ENCODE results near the gene STK32C. TPM values are rescaled to one million over a fixed set of nuclear protein-coding genes. Genes with fewer than 3 reads are reported as not detected.

STK32C gene
- total RNA-seq, 1 experiment from 2014 or later: 36.6 TPM

- Histone ChIP-seq H3K36me3 (no peaks in the 10 kb centered on the region), H3K4me3 (no peak overlapping the region), H3K27me3 (no peaks in the 10 kb centered on the region), H3K9me3 (no peaks in the 10 kb centered on the region)
- DNase-seq: no peak
Measured at GRCh38 chr10:132282667-132283603, 24.8 kb downstream of the STK32C start.

DNA sequence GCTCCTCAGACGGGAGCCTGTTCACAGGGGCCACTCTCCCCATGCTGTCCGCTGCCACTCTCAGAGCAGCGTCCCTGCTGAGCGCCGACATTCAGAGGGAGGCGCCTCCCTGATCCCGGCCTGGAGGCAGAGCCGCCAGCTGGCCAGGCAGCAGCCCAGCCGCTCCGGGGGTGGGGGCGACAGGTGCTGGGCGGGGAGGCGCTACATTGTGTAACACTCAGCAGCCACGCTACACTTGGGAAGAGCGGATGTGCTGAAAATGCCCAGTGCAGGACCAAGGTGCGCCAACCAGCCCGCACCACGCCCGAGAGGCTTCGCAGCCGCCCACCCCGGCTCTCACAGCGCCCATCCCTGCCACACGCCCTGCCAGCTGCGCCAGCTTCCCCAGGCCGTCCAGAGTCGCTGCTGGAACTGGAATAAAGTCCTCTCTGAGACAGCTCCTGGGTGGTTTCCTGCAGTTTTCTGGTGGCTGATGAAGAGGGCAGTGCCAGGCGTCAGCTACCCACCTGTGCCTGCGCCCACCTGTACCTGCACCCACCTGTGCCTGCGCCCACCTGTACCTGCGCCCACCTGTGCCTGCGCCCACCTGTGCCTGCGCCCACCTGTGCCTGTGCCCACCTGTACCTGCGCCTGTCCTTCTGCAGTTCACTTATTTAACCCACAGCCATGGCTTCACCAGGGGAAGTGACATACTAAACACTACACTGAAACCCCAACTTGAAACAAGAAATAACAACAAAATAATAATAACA, 25.7 kb downstream of the STK32C start:
- DNase-seq: no peak
- Histone ChIP-seq H3K9me3 (no peaks in the 10 kb centered on the region), H3K27me3 (no peaks in the 10 kb centered on the region), H3K4me3 (no peak overlapping the region), H3K36me3 (no peaks in the 10 kb centered on the region)

DNA sequence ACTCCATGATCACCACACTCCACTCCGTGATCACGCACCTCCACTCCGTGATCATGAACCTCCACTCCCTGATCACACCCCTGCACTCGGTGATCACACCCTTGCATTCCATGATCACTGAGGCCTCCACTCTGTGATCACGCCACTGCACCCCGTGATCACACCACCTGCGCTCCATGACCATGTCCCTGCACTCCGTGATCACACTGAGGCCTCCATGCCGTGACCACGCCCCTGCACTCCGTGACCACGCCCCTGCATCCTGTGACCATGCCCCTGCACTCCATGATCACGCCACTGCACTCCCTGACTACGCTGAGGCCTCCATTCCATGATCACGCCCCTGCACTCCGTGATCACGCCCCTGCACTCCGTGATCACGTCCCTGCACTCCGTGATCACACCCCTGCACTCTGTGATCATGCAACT, 27.1 kb downstream of the STK32C start:
- Histone ChIP-seq H3K36me3 (no peaks in the 10 kb centered on the region), H3K27me3 (no peaks in the 10 kb centered on the region), H3K4me3 (no peak overlapping the region), H3K9me3 (no peaks in the 10 kb centered on the region)
- no peak for DNase-seq

- no peak for DNase-seq
- H3K9me3 ChIP-seq: no peaks in the 10 kb centered on the region
- H3K36me3 ChIP-seq: no peaks in the 10 kb centered on the region
- H3K27me3 ChIP-seq: no peaks in the 10 kb centered on the region
- no peak overlapping the region for H3K4me3 ChIP-seq
Measured at GRCh38 chr10:132279873-132280645, 27.7 kb downstream of the STK32C start.

DNA sequence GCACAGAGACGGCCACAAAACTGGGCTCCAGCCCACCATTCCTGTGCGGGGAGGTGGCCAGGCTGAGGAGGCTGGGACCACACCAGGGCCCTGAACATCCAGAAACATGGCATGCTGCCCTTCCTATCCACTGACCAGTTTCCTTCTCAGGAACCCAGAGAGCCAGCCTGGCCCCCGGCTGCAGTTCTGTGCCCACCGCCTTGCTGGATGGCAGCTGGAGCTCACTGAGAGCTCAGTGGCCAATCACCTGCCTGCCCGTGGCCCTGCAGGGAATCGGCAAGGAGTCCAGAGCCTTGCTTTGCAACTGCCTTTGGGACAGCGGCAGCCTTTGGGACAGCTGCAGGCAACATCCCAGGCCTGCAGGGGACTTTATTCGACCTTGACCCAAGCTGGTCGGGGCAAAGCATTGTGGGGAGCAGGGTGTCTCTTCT, 30.4 kb downstream of the STK32C start:
- no peak for DNase-seq
- no peaks in the 10 kb centered on the region for H3K27me3 ChIP-seq
- no peaks in the 10 kb centered on the region for H3K36me3 ChIP-seq
- no peaks in the 10 kb centered on the region for H3K9me3 ChIP-seq
- H3K4me3 ChIP-seq: no peak overlapping the region

DNA sequence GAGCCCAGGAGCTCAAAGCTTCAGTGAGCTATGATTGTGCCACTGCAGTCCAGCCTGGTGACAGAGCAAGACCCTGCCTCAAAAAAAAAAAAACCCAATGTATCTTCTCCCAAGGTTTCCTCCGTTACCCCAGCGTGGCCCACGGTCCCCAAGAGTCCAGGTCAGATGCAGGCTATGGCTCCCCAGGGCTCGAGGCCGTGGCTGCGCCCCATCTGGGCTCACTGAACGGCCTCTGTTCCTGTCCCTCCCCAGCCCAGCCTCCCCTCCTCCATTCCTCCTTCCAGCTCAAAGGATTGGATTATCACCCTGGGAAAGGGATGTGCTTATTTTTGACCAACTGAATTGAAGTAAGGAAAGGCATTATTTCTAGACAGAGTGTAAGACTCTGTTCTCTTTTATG, 31.0 kb downstream of the STK32C start:
- no peaks in the 10 kb centered on the region for H3K9me3 ChIP-seq
- H3K4me3 ChIP-seq: no peak overlapping the region
- no peaks in the 10 kb centered on the region for H3K27me3 ChIP-seq
- DNase-seq: no peak
- no peaks in the 10 kb centered on the region for H3K36me3 ChIP-seq

GRCh38 chr10:132276179-132276675, 31.5 kb downstream of the STK32C start:
- no peaks in the 10 kb centered on the region for H3K36me3 ChIP-seq
- no peaks in the 10 kb centered on the region for H3K9me3 ChIP-seq
- no peaks in the 10 kb centered on the region for H3K27me3 ChIP-seq
- H3K4me3 ChIP-seq: no peak overlapping the region
- DNase-seq: no peak

GRCh38 chr10:132275426-132276178, 32.1 kb downstream of the STK32C start:
- H3K9me3 ChIP-seq: no peaks in the 10 kb centered on the region
- H3K27me3 ChIP-seq: no peaks in the 10 kb centered on the region
- no peak overlapping the region for H3K4me3 ChIP-seq
- DNase-seq: no peak
- no peaks in the 10 kb centered on the region for H3K36me3 ChIP-seq

DNA sequence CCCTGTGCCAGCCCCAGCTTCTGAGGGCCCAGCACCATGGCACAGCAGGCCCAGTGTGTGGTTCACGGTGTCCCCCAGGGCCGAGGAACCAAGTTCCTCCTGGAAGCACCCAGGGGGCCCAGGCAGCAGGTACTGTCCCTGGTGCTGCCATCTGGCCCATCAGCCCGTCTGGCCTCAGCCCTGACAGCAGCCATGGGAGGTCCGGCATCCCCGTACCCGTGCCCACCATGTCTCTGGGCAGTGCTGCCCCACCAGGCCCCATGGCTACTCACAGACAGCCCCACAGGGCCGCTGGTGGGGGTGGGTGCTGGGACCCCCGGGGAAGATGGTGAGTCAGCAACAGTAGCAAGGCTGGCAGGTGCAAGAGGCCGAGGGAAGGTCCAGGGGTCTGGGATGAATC, 32.8 kb downstream of the STK32C start:
- H3K36me3 ChIP-seq: no peaks in the 10 kb centered on the region
- H3K27me3 ChIP-seq: no peaks in the 10 kb centered on the region
- H3K4me3 ChIP-seq: no peak overlapping the region
- H3K9me3 ChIP-seq: no peaks in the 10 kb centered on the region
- no peak for DNase-seq

GRCh38 chr10:132274581-132274980, 33.2 kb downstream of the STK32C start:
- DNase-seq: no peak
- H3K4me3 ChIP-seq: no peak overlapping the region
- no peaks in the 10 kb centered on the region for H3K27me3 ChIP-seq
- H3K9me3 ChIP-seq: no peaks in the 10 kb centered on the region
- no peaks in the 10 kb centered on the region for H3K36me3 ChIP-seq

GRCh38 chr10:132273966-132274365, 33.8 kb downstream of the STK32C start:
- H3K4me3 ChIP-seq: no peak overlapping the region
- no peak for DNase-seq
- no peaks in the 10 kb centered on the region for H3K36me3 ChIP-seq
- H3K9me3 ChIP-seq: no peaks in the 10 kb centered on the region
- no peaks in the 10 kb centered on the region for H3K27me3 ChIP-seq

DNA sequence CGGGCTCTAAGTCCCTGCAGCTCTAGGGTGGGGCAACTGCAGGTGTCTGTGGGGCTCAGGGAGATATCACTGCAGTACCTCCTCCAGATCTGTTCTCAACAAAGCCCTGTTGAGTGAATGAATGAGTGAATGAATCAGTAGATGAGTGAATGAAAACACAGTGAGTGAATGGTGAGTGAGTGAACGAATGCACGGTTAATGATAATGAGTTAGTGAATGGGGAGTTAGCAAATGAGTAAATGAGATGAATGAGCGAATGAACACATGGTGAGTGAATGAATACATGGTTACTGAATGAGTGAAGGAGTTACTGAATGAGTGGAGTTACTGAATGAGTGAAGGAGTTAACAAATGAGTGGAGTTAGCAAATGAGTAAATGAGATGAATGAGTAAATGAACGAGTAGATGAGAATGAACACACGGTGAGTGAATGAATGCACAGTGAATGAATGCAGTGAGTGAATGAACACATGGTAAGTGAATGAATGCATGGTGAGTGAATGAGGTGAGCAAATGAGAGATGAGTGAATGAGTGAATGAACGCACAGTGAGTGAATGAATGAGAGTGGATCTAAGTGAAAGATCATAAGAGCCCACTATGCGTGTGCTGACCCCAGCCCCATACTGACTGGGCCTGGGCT, 34.3 kb downstream of the STK32C start:
- DNase-seq: no peak
- Histone ChIP-seq H3K27me3 (no peaks in the 10 kb centered on the region), H3K9me3 (no peaks in the 10 kb centered on the region), H3K4me3 (no peak overlapping the region), H3K36me3 (no peaks in the 10 kb centered on the region)

DNA sequence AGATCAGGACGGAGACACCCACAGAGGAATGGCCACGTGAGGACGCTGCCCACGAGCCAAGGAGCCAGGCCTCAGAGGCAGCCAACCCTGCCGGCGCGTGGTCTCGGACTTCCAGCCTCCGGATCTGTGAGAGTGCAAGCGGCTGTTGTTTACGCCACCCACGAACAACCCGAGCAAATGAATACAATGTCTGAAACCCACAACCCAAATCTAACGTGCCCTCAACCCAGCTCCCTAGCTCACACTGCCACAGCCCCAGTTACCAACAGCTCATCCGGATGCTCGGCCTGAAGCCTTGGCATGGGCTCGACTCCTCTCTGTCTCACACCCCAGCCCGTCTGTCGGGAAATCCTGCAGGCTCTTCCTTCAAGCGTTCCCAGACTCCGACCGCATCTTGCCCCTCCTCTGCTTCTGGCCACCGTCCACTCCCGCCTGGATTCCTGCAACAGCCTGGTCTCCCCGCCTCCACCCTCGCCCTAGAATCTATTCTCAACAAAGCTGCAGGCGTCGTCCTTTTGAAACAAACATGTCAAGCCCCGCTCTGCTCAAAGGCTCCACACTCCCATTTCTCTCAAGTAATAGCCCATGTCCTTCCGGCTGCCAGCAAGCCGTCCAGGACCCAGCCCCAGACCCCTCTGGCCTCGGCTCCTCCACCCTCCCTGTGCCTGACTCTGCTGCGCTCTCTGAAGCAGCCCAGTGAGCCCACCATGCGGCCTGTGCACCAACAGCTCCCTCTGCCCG, 35.3 kb downstream of the STK32C start:
- peak; percentile 9 for DNase-seq
- H3K27me3 ChIP-seq: no peaks in the 10 kb centered on the region
- no peaks in the 10 kb centered on the region for H3K36me3 ChIP-seq
- H3K9me3 ChIP-seq: no peaks in the 10 kb centered on the region
- no peak overlapping the region for H3K4me3 ChIP-seq

DNA sequence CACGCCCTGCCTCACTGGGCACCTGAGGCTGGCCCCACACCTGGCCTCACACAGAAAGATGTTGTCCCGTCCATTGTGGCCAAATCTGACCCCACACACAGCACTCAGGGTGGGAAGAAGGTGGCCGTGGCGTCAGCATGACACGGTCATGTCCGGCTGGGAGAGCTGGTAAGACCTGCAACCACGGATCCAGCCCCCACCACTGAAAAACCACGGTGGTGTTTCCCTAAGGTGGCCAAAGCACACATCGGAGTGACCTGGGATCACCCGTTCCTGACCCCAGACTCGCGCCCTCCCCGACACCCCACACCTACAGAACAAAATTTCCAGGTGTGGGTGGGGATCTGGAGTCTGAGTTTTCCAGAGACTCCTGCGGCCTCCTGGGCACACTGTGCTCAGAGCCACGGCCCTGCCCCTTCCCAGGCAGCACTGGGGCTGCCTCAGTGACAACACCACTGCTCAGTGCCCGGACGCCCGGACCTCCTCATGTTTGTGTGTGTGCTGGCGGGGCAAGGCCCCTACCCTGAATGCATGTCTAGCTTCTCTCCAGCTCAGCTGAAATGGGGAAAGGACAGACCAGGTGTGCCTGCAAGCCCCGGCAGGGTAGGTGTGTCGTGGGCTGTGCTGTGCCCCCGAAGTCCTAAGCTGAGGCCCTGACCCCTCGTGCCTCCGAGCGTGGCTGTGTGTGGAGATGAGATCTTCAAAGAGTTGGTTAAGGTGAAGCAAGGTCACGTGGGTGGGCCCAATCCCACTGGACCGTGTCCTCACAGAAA, 36.1 kb downstream of the STK32C start:
- H3K36me3 ChIP-seq: no peaks in the 10 kb centered on the region
- no peaks in the 10 kb centered on the region for H3K27me3 ChIP-seq
- DNase-seq: no peak
- no peak overlapping the region for H3K4me3 ChIP-seq
- no peaks in the 10 kb centered on the region for H3K9me3 ChIP-seq
